WTC11 (cell line): ENCODE measurements around the gene CTNND2. TPM values are rescaled to one million over a fixed set of nuclear protein-coding genes. Genes with fewer than 3 reads are reported as not detected.
A peak's percentile ranks its signal among the peaks of the same experiment; 100 is the strongest.

ENCODE experiments used
- ATAC-seq: fragments of 200-7000 bp; cut with Tn5 transposase; 2 replicates; pipeline ENCODE4 v1.10.0; 2021; ENCODE audit warnings: mild to moderate bottlenecking, moderate library complexity
- CTCF ChIA-PET: fragments of 300-600 bp; sonication (Branson Sonifier 250); formaldehyde crosslinking; loops from one replicate; lab custom pipeline; 2021; ENCODE audit warnings: antibody characterized with exemption; lab: Charles Lee
- POLR2A ChIA-PET: fragments of 350-600 bp; sonication (Branson Sonifier 250); formaldehyde crosslinking; loops from one replicate; lab custom pipeline; 2021; ENCODE audit warnings: antibody characterized with exemption; lab: Charles Lee
- DNase-seq: peaks from one replicate; pipeline ENCODE4 v3.0.0; 2021; ENCODE audit warnings: low spot score
- H3K27ac Mint-ChIP-seq: 2 replicates; pipeline ENCODE4 v1.8.0; 2021; ENCODE audit warnings: mixed read lengths
- H3K27me3 Mint-ChIP-seq: 2 replicates; pipeline ENCODE4 v1.8.0; 2021; ENCODE audit warnings: low read depth, mild to moderate bottlenecking, moderate library complexity, mixed read lengths
- H3K36me3 Mint-ChIP-seq: 2 replicates; pipeline ENCODE4 v1.8.0; 2021; ENCODE audit warnings: mixed read lengths
- H3K4me1 Mint-ChIP-seq: 2 replicates; pipeline ENCODE4 v1.8.0; 2022; ENCODE audit warnings: mixed read lengths
- H3K4me3 Mint-ChIP-seq: 2 replicates; pipeline ENCODE4 v1.8.0; 2021; ENCODE audit warnings: mild to moderate bottlenecking, moderate library complexity, mixed read lengths
- H3K9me3 Mint-ChIP-seq: 2 replicates; pipeline ENCODE4 v1.8.0; 2021; ENCODE audit warnings: mixed read lengths
- CREM ChIP-seq: sonication (generic); formaldehyde crosslinking; IDR thresholded peaks from 2 replicates; pipeline ENCODE4 v1.8.1; 2022; ENCODE audit warnings: mild to moderate bottlenecking, missing genetic modification reagents, moderate library complexity
- FOXP1 ChIP-seq: sonication (generic); formaldehyde crosslinking; IDR thresholded peaks from 2 replicates; pipeline ENCODE4 v1.8.0; 2022; ENCODE audit warnings: missing genetic modification reagents, mild to moderate bottlenecking, moderate library complexity, borderline replicate concordance
- HMGA2 ChIP-seq: fragments of 250-450 bp; sonication (Bioruptor Pico); IDR thresholded peaks from 2 replicates; pipeline ENCODE4 v1.4.0; 2021; ENCODE audit warnings: mild to moderate bottlenecking, moderate library complexity
- SMAD3 ChIP-seq: sonication (generic); formaldehyde crosslinking; IDR thresholded peaks from 2 replicates; pipeline ENCODE4 v1.8.0; 2022; ENCODE audit warnings: missing genetic modification reagents, mild to moderate bottlenecking, borderline replicate concordance
- STAT6 ChIP-seq: sonication (generic); formaldehyde crosslinking; conservative IDR thresholded peaks from 2 replicates; pipeline ENCODE4 v1.8.1; 2023; ENCODE audit warnings: mild to moderate bottlenecking, low read depth, missing genetic modification reagents, moderate library complexity
- ZBTB21 ChIP-seq: sonication (generic); formaldehyde crosslinking; IDR thresholded peaks from 2 replicates; pipeline ENCODE4 v1.8.1; 2023; ENCODE audit warnings: mild to moderate bottlenecking, missing genetic modification reagents, borderline replicate concordance
- ZNF121 ChIP-seq: sonication (generic); formaldehyde crosslinking; IDR thresholded peaks from 2 replicates; pipeline ENCODE4 v1.8.0; 2023; ENCODE audit warnings: missing genetic modification reagents
- ZNF219 ChIP-seq: sonication (generic); formaldehyde crosslinking; IDR thresholded peaks from 2 replicates; pipeline ENCODE4 v1.8.0; 2023; ENCODE audit warnings: missing genetic modification reagents, mild to moderate bottlenecking, borderline replicate concordance
- ZNF396 ChIP-seq: fragments of 250-450 bp; sonication (Bioruptor Pico); IDR thresholded peaks from 2 replicates; pipeline ENCODE4 v1.8.0; 2021; ENCODE audit warnings: mild to moderate bottlenecking, moderate library complexity, borderline replicate concordance
- ZNF671 ChIP-seq: fragments of 250-450 bp; sonication (Bioruptor Pico); IDR thresholded peaks from 2 replicates; pipeline ENCODE4 v1.8.0; 2021; ENCODE audit warnings: mild to moderate bottlenecking
- total RNA-seq: library from RNA; stranded (reverse); gene quantifications from 3 replicates; pipeline ENCODE4 v1.2.3, GENCODE V29; 2021
- TF ChIP-seq, protein P1 (sequence below): sonication (generic); formaldehyde crosslinking; IDR thresholded peaks from 2 replicates; pipeline ENCODE4 v1.8.0; 2023; ENCODE audit warnings: missing genetic modification reagents, mild to moderate bottlenecking, borderline replicate concordance
- TF ChIP-seq, protein P2 (sequence below): fragments of 250-450 bp; sonication (Bioruptor Pico); IDR thresholded peaks from 2 replicates; pipeline ENCODE4 v2.1.2; 2022; ENCODE audit warnings: mild to moderate bottlenecking, moderate library complexity
- TF ChIP-seq, protein P3 (sequence below): sonication (generic); formaldehyde crosslinking; IDR thresholded peaks from 2 replicates; pipeline ENCODE4 v1.8.1; 2022; ENCODE audit warnings: mild to moderate bottlenecking, missing genetic modification reagents, moderate library complexity, borderline replicate concordance
- TF ChIP-seq, protein P4 (sequence below): fragments of 250-450 bp; sonication (Bioruptor Pico); IDR thresholded peaks from 2 replicates; pipeline ENCODE4 v1.9.0; 2021; ENCODE audit warnings: mild to moderate bottlenecking
- TF ChIP-seq, protein P5 (sequence below): fragments of 250-450 bp; sonication (Bioruptor Pico); IDR thresholded peaks from 2 replicates; pipeline ENCODE4 v1.9.0; 2021; ENCODE audit warnings: moderate library complexity, mild to moderate bottlenecking, inconsistent platforms, borderline replicate concordance
- TF ChIP-seq, protein P6 (sequence below): sonication (generic); formaldehyde crosslinking; conservative IDR thresholded peaks from 2 replicates; pipeline ENCODE4 v1.8.1; 2022; ENCODE audit warnings: mild to moderate bottlenecking, missing genetic modification reagents

The CTNND2 gene
- total RNA-seq, 1 experiment from 2014 or later = 11.9 TPM

DNA sequence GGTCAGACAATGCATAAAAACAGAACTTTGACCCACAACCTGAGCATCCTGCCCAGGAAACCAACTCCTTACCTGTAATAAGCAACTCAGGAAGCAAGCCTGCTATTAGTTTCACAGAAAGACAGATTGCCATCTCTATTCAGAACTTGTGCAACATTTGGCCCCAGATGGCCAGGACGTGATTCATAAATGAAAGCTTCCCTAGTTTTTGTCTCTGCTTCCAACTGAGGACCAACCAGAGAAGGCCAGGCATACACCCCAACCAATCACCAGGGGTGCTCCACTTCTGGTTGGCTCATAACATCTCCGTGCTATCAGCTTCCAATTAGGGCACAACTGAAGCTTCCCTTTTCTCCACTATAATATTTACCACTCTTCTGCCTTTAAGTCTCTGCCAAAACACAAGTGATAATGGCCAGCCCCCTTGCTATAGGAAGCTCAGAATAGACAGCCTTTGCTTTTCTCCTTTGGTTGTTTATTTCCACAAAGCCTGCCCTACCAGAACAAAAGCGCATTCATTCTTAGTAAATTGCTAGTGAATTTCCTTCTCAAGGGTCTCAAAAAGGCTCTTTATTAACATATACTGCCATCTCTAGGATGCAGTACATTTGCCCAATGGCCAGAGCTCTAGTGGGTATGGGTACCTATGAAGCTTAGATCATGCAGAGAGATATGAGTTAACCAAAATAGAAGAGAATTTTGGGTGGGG, 853.5 kb downstream of the CTNND2 start (continued):
- TF ChIP-seq ZNF219 (CRISPR knock-in tag) = no peak
- no peak for TF ChIP-seq SMAD3 (CRISPR knock-in tag)
- no peak for TF ChIP-seq CREM (CRISPR knock-in tag)
- TF ChIP-seq FOXP1 = no peak
- TF ChIP-seq, all 79 proteins: peak for 0

- DNase-seq = peak; percentile 22
- ChIA-PET CTCF (interaction anchor here (1.2 to 2.2 kb wide), 5 partner anchors 60 to 671 kb away, joined by 3 to 11 read pairs (median 3); no protein-coding TSS in a partner anchor), POLR2A (no interaction called here)
- ATAC-seq = peak; percentile 79
- no peaks in the 10 kb centered on the region for H3K9me3 Mint-ChIP-seq
- no peak overlapping the region for H3K4me3 Mint-ChIP-seq
- H3K27me3 Mint-ChIP-seq = no peaks in the 10 kb centered on the region
- no peaks in the 10 kb centered on the region for H3K4me1 Mint-ChIP-seq
- no peaks in the 10 kb centered on the region for H3K36me3 Mint-ChIP-seq
- no peak overlapping the region for H3K27ac Mint-ChIP-seq
- TF ChIP-seq ZBTB21 (CRISPR knock-in tag) = no peak
- TF ChIP-seq, protein P1, sequence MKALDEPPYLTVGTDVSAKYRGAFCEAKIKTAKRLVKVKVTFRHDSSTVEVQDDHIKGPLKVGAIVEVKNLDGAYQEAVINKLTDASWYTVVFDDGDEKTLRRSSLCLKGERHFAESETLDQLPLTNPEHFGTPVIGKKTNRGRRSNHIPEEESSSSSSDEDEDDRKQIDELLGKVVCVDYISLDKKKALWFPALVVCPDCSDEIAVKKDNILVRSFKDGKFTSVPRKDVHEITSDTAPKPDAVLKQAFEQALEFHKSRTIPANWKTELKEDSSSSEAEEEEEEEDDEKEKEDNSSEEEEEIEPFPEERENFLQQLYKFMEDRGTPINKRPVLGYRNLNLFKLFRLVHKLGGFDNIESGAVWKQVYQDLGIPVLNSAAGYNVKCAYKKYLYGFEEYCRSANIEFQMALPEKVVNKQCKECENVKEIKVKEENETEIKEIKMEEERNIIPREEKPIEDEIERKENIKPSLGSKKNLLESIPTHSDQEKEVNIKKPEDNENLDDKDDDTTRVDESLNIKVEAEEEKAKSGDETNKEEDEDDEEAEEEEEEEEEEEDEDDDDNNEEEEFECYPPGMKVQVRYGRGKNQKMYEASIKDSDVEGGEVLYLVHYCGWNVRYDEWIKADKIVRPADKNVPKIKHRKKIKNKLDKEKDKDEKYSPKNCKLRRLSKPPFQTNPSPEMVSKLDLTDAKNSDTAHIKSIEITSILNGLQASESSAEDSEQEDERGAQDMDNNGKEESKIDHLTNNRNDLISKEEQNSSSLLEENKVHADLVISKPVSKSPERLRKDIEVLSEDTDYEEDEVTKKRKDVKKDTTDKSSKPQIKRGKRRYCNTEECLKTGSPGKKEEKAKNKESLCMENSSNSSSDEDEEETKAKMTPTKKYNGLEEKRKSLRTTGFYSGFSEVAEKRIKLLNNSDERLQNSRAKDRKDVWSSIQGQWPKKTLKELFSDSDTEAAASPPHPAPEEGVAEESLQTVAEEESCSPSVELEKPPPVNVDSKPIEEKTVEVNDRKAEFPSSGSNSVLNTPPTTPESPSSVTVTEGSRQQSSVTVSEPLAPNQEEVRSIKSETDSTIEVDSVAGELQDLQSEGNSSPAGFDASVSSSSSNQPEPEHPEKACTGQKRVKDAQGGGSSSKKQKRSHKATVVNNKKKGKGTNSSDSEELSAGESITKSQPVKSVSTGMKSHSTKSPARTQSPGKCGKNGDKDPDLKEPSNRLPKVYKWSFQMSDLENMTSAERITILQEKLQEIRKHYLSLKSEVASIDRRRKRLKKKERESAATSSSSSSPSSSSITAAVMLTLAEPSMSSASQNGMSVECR = no peak
- no peak for TF ChIP-seq HMGA2 (CRISPR knock-in tag)
- no peak for TF ChIP-seq ZNF671 (CRISPR knock-in tag)
- TF ChIP-seq, protein P2, sequence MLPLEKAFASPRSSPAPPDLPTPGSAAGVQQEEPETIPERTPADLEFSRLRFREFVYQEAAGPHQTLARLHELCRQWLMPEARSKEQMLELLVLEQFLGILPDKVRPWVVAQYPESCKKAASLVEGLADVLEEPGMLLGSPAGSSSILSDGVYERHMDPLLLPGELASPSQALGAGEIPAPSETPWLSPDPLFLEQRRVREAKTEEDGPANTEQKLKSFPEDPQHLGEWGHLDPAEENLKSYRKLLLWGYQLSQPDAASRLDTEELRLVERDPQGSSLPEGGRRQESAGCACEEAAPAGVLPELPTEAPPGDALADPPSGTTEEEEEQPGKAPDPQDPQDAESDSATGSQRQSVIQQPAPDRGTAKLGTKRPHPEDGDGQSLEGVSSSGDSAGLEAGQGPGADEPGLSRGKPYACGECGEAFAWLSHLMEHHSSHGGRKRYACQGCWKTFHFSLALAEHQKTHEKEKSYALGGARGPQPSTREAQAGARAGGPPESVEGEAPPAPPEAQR (CRISPR knock-in tag) = no peak
- no peak for TF ChIP-seq ZNF121
- no peak for TF ChIP-seq STAT6 (CRISPR knock-in tag)
- TF ChIP-seq, protein P3, sequence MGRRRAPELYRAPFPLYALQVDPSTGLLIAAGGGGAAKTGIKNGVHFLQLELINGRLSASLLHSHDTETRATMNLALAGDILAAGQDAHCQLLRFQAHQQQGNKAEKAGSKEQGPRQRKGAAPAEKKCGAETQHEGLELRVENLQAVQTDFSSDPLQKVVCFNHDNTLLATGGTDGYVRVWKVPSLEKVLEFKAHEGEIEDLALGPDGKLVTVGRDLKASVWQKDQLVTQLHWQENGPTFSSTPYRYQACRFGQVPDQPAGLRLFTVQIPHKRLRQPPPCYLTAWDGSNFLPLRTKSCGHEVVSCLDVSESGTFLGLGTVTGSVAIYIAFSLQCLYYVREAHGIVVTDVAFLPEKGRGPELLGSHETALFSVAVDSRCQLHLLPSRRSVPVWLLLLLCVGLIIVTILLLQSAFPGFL (CRISPR knock-in tag) = no peak
- TF ChIP-seq, protein P4, sequence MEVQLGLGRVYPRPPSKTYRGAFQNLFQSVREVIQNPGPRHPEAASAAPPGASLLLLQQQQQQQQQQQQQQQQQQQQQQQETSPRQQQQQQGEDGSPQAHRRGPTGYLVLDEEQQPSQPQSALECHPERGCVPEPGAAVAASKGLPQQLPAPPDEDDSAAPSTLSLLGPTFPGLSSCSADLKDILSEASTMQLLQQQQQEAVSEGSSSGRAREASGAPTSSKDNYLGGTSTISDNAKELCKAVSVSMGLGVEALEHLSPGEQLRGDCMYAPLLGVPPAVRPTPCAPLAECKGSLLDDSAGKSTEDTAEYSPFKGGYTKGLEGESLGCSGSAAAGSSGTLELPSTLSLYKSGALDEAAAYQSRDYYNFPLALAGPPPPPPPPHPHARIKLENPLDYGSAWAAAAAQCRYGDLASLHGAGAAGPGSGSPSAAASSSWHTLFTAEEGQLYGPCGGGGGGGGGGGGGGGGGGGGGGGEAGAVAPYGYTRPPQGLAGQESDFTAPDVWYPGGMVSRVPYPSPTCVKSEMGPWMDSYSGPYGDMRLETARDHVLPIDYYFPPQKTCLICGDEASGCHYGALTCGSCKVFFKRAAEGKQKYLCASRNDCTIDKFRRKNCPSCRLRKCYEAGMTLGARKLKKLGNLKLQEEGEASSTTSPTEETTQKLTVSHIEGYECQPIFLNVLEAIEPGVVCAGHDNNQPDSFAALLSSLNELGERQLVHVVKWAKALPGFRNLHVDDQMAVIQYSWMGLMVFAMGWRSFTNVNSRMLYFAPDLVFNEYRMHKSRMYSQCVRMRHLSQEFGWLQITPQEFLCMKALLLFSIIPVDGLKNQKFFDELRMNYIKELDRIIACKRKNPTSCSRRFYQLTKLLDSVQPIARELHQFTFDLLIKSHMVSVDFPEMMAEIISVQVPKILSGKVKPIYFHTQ (CRISPR knock-in tag) = no peak
- TF ChIP-seq, protein P5, sequence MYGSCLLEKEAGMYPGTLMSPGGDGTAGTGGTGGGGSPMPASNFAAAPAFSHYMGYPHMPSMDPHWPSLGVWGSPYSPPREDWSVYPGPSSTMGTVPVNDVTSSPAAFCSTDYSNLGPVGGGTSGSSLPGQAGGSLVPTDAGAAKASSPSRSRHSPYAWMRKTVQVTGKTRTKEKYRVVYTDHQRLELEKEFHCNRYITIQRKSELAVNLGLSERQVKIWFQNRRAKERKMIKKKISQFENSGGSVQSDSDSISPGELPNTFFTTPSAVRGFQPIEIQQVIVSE (CRISPR knock-in tag) = no peak
- TF ChIP-seq ZNF396 = no peak
- TF ChIP-seq, protein P6, sequence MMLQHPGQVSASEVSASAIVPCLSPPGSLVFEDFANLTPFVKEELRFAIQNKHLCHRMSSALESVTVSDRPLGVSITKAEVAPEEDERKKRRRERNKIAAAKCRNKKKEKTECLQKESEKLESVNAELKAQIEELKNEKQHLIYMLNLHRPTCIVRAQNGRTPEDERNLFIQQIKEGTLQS (CRISPR knock-in tag) = no peak
- no peak for TF ChIP-seq ZNF219 (CRISPR knock-in tag)
Observed at GRCh38 chr5:11048760-11049159, 855.5 kb downstream of the CTNND2 start.
